Sigmoid colon (tissue), 4 donors: ENCODE results near the gene PGLYRP4.

ENCODE experiments used
- CTCF ChIP-seq, 4 experiments: fragments of 450-650 bp in 3 of 4; fragments of 200-600 bp in 1 of 4; IDR thresholded peaks; one replicate each; pipeline ENCODE4 v1.5.1; 2016 to 2019; ENCODE audit warnings: antibody characterized with exemption in 4 of 4, mild to moderate bottlenecking in 3 of 4, moderate library complexity in 2 of 4
- EP300 ChIP-seq, 4 donors: sonication (generic); formaldehyde crosslinking; IDR thresholded peaks; one replicate each; pipeline ENCODE4 v1.6.1; 2017; ENCODE audit warnings: antibody characterized with exemption in 4 of 4
- POLR2A ChIP-seq, 2 donors: fragments of 450-650 bp; IDR thresholded peaks; one replicate each; pipeline ENCODE4 v1.6.1; 2016; ENCODE audit warnings: antibody characterized with exemption in 2 of 2, mild to moderate bottlenecking in 2 of 2, moderate library complexity in 2 of 2
- POLR2AphosphoS5 ChIP-seq, 4 donors: sonication (generic); formaldehyde crosslinking; IDR thresholded peaks; one replicate each; pipeline ENCODE4 v1.6.1; 2017; ENCODE audit warnings: antibody characterized with exemption in 4 of 4

GRCh38 chr1:153366261-153366660 is 17.6 kb upstream of the PGLYRP4 start:
- TF ChIP-seq CTCF (IDR thresholded peaks at IDR 0.05) (no peak), POLR2AphosphoS5 (IDR thresholded peaks at IDR 0.05) (no peak), POLR2A (IDR thresholded peaks at IDR 0.05) (no peak), EP300 (IDR thresholded peaks at IDR 0.05) (no peak)
